Mucosa of rectum (tissue), 2 donors: Measurements from ENCODE around the gene PTP4A2.

ENCODE experiments used
- H3K27ac ChIP-seq, 2 donors: one replicate each; pipeline ENCODE4 v1.7.0; 2013; ENCODE audit warnings: inconsistent platforms in 2 of 2, low read depth in 2 of 2, low read length in 2 of 2
- H3K27me3 ChIP-seq, 2 donors: one replicate each; pipeline ENCODE4 v1.7.0; 2013; ENCODE audit warnings: low read length in 2 of 2; ENCODE audit not compliant: control insufficient read depth in 2 of 2, insufficient read depth in 2 of 2
- H3K36me3 ChIP-seq, 2 donors: one replicate each; pipeline ENCODE4 v1.7.0; 2013; ENCODE audit warnings: low read length in 2 of 2; ENCODE audit not compliant: control insufficient read depth in 2 of 2, insufficient read depth in 2 of 2
- H3K4me1 ChIP-seq, 2 donors: one replicate each; pipeline ENCODE4 v1.7.0; 2013; ENCODE audit warnings: low read length in 2 of 2, mild to moderate bottlenecking in 1 of 2; ENCODE audit not compliant: control insufficient read depth in 2 of 2, insufficient read depth in 2 of 2
- H3K4me3 ChIP-seq, 2 donors: one replicate each; pipeline ENCODE4 v1.7.0; 2013; ENCODE audit warnings: low read length in 2 of 2
- H3K9ac ChIP-seq, 2 donors: one replicate each; pipeline ENCODE4 v1.7.0; 2013; ENCODE audit warnings: low read length in 2 of 2, low read depth in 1 of 2, mild to moderate bottlenecking in 1 of 2
- H3K9me3 ChIP-seq, 2 donors: one replicate each; pipeline ENCODE4 v1.7.0; 2013; ENCODE audit warnings: low read length in 2 of 2; ENCODE audit not compliant: control insufficient read depth in 2 of 2
- donor health status: healthy.
- donor health status: Normal muscosa, but diverticular disease.

Gene PTP4A2

DNA sequence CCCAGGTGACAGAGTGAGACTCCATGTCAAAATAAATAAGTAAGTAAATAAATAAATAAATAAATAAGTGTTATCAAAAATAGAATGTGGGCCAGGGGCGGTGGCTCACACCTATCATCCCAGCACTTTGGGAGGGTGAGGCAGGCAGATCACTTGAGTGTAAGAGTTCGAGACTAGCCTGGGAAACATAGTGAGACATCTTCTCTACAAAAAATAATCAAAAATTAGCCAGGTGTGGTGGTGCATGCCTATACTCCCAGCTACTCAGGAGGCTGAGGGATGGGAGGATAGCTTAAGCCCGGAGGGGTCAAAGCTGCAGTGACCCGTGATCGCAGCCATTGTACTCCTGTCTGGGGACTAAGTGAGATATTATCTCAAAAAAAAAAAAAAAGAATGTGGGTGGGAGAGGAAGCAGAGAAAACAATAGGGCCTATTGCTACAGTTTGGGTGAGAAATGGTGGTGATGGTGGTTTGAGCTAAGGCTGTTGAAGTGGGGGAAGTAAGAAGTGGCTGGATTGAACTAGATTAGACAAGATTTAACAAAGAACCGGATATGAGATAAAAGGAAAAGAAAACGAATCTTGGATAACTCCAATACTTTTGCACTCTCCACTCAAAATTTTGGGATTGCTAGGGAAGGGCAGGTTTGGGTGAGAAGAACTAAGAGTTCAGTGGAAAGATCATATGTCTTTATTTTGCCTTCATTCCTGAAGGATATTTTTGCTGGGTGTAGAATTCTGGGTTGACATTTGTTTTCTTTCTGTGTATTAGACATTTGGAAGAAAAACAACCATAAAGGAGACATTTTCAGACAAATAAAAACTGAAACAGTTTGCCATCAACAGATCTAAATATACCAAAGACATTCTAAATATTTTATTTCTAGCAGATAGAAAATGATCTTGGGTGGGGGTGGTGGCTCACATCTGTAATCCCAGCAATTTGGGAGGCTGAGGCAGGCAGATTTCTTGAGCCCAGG, 65.2 kb downstream of the PTP4A2 start:
- Histone ChIP-seq H3K27ac (no peak overlapping the region), H3K4me3 (no peak overlapping the region), H3K9ac (no peak overlapping the region), H3K27me3 (no peaks in the 10 kb centered on the region), H3K9me3 (no peaks in the 10 kb centered on the region), H3K4me1 (no peaks in the 10 kb centered on the region), H3K36me3 (no peaks in the 10 kb centered on the region)

- Histone ChIP-seq H3K4me1 (no peaks in the 10 kb centered on the region), H3K36me3 (no peaks in the 10 kb centered on the region), H3K27ac (no peak overlapping the region), H3K9me3 (no peaks in the 10 kb centered on the region), H3K4me3 (no peak overlapping the region), H3K27me3 (no peaks in the 10 kb centered on the region), H3K9ac (no peak overlapping the region)
Measured at GRCh38 chr1:31871703-31872102, 66.5 kb downstream of the PTP4A2 start.

DNA sequence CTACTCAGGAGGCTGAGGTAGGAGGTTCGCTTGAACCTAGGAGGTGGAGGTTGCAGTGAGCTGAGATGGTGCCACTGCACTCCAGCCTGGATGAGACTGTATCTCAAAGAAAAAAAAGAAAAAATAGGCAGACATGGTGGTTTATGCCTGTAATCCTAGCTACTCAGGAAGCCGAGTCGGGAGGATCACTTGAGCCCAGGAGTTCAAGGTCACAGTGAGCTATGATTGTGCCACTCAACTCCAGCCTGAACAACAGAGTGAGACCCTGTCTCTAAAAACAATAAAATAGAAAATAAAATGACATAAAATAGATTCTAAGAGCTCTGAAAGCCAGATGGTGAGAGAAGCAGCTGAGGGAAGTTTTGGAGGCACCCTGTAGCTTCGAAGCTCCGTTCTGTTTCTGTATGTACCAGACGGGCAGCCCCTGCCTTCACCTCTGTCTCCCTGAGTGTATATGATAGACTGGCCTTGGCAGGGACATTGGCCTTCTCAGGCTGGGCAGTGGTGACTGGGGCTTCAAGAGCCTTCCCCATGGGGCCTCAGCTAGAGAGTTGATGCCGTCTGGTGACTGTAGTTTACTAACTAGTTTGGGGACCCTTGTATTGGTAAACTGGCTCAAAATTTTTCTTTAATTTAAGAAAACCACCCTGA, 68.0 kb downstream of the PTP4A2 start:
- Histone ChIP-seq H3K36me3 (no peaks in the 10 kb centered on the region), H3K4me1 (no peaks in the 10 kb centered on the region), H3K4me3 (no peak overlapping the region), H3K27ac (no peak overlapping the region), H3K27me3 (no peaks in the 10 kb centered on the region), H3K9ac (no peak overlapping the region), H3K9me3 (no peaks in the 10 kb centered on the region)

DNA sequence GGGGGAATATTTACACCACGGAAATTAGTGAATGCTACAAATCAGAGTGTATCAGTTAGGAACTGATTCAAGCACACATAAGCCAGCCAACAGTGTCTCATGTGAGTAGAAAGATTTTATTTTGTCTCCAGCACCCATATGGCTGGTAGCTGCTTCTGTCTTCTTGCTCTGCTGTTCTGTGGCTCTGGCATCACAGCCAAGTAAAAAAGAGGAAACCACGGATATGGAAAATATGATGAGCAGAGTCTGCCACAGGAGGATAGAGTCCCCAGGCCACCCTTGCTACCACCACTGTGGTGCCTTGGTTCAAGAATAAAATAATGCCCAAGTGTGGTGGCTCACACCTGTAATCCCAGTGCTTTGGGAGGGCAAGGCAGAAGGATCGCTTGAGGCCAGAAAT, 68.7 kb downstream of the PTP4A2 start:
- no peaks in the 10 kb centered on the region for H3K4me1 ChIP-seq
- no peaks in the 10 kb centered on the region for H3K36me3 ChIP-seq
- H3K4me3 ChIP-seq, result no peak overlapping the region
- H3K27ac ChIP-seq, result no peak overlapping the region
- no peak overlapping the region for H3K9ac ChIP-seq
- no peaks in the 10 kb centered on the region for H3K27me3 ChIP-seq
- H3K9me3 ChIP-seq, result no peaks in the 10 kb centered on the region

GRCh38 chr1:31868862-31869261, 69.3 kb downstream of the PTP4A2 start:
- Histone ChIP-seq H3K27me3 (no peaks in the 10 kb centered on the region), H3K36me3 (no peaks in the 10 kb centered on the region), H3K27ac (no peak overlapping the region), H3K4me1 (no peaks in the 10 kb centered on the region), H3K9ac (no peak overlapping the region), H3K9me3 (no peaks in the 10 kb centered on the region), H3K4me3 (no peak overlapping the region)

GRCh38 chr1:31867546-31867945, 70.6 kb downstream of the PTP4A2 start:
- no peaks in the 10 kb centered on the region for H3K36me3 ChIP-seq
- H3K4me3 ChIP-seq, result no peak overlapping the region
- no peaks in the 10 kb centered on the region for H3K9me3 ChIP-seq
- H3K9ac ChIP-seq, result no peak overlapping the region
- no peak overlapping the region for H3K27ac ChIP-seq
- H3K4me1 ChIP-seq, result no peaks in the 10 kb centered on the region
- H3K27me3 ChIP-seq, result no peaks in the 10 kb centered on the region

DNA sequence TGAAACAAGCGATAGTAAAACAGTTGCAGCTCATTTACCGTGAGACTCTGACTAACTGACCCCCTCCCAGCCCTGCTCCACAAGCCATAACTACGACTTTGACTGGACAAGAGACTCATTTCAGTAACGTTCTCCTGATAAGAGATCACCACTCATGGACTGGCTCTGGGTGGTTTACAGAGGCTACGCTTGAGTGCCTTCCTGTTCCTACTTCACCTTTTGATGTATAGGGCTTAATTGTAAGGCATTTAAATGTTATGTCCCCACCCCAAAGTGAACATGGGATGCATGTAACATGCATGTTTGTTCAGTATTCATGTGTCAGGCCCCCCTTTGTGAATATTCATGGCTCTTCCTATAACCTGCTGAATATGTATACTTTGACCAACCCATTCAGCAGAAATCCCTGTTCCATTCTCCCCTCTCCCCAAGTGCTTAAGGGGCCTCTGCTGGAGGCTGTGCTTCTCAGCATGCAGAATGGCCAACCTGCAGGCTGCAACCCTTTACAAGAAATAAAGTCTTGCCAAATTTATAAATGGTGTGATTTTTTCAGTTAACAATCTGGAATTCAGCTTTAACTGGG, 71.6 kb downstream of the PTP4A2 start:
- H3K27me3 ChIP-seq, result no peaks in the 10 kb centered on the region
- H3K9me3 ChIP-seq, result no peaks in the 10 kb centered on the region
- no peaks in the 10 kb centered on the region for H3K4me1 ChIP-seq
- no peak overlapping the region for H3K4me3 ChIP-seq
- no peak overlapping the region for H3K27ac ChIP-seq
- no peak overlapping the region for H3K9ac ChIP-seq
- H3K36me3 ChIP-seq, result no peaks in the 10 kb centered on the region

- no peak overlapping the region for H3K27ac ChIP-seq
- no peak overlapping the region for H3K4me3 ChIP-seq
- no peaks in the 10 kb centered on the region for H3K36me3 ChIP-seq
- no peaks in the 10 kb centered on the region for H3K27me3 ChIP-seq
- H3K9ac ChIP-seq, result no peak overlapping the region
- H3K4me1 ChIP-seq, result no peaks in the 10 kb centered on the region
- H3K9me3 ChIP-seq, result no peaks in the 10 kb centered on the region
Measured at GRCh38 chr1:31865728-31866449, 72.3 kb downstream of the PTP4A2 start.

DNA sequence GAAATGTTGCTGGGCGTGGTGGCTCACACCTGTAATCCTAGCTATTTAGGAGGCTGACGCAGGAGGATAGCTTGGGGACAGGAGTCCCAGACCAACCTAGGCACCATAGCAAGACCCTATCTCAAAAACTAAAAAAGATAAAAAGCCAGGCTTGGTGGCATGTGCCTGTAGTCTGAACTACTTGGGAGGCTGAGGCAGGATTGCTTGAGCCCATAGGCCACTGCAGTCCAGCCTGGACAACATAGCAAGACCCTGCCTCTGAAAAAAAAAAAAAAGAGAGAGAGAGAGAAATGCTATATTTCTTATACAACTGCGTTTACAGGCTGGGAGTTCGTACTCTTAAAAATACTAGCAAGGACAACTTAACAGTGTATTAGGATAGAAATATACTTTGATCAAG, 76.1 kb downstream of the PTP4A2 start:
- H3K36me3 ChIP-seq, result no peaks in the 10 kb centered on the region
- no peak overlapping the region for H3K27ac ChIP-seq
- H3K9me3 ChIP-seq, result no peaks in the 10 kb centered on the region
- no peaks in the 10 kb centered on the region for H3K4me1 ChIP-seq
- no peak overlapping the region for H3K9ac ChIP-seq
- no peak overlapping the region for H3K4me3 ChIP-seq
- no peaks in the 10 kb centered on the region for H3K27me3 ChIP-seq

DNA sequence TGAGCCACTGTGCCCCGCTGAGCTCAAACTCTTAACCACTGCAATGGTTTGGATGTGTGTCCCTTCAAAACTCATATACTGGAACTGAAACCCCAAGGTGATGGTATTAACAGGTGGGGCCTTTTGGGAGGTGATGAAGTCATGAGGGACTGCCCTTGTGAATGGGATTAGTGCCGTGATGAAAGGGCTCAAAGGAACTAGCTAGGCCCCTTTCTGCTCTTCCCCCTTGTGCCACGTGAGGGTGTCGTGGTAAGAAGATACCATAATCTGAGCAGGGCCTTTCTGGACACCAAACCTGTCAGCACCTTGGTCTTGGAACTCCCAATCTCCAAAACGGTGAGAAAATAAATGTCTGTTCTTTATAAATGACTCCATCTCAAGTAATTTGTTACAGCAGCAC, 76.8 kb downstream of the PTP4A2 start:
- no peaks in the 10 kb centered on the region for H3K36me3 ChIP-seq
- no peaks in the 10 kb centered on the region for H3K4me1 ChIP-seq

More for the DNA sequence above, 76.8 kb downstream of the PTP4A2 start:
- Histone ChIP-seq H3K27me3 (no peaks in the 10 kb centered on the region), H3K4me3 (no peak overlapping the region), H3K9ac (no peak overlapping the region), H3K9me3 (no peaks in the 10 kb centered on the region), H3K27ac (no peak overlapping the region)
